GM12878 (cell line): Measurements from ENCODE around the gene SULF2.

Experiments used
- EP300 ChIP-seq, 2 experiments: fragments of 150-350 bp in 1 of 2; IDR thresholded peaks; 2 replicates each; pipeline ENCODE4 v1.6.1; 2011 to 2012; ENCODE audit warnings: low read depth in 2 of 2, low read length in 2 of 2, borderline replicate concordance in 1 of 2, improper control_type of control experiment in 1 of 2, inconsistent platforms in 1 of 2; ENCODE audit not compliant: control insufficient read depth in 1 of 2
- HDAC6 ChIP-seq: fragments of 200-600 bp; sonication (generic); IDR thresholded peaks from one replicate; pipeline ENCODE4 v1.8.0; 2017; ENCODE audit warnings: antibody characterized with exemption; ENCODE audit not compliant: unreplicated experiment
- MXI1 ChIP-seq: fragments of 150-350 bp; IDR thresholded peaks from 2 replicates; pipeline ENCODE4 v1.6.1; 2011; ENCODE audit warnings: low read depth, mild to moderate bottlenecking, inconsistent platforms, low read length, improper control_type of control experiment

DNA sequence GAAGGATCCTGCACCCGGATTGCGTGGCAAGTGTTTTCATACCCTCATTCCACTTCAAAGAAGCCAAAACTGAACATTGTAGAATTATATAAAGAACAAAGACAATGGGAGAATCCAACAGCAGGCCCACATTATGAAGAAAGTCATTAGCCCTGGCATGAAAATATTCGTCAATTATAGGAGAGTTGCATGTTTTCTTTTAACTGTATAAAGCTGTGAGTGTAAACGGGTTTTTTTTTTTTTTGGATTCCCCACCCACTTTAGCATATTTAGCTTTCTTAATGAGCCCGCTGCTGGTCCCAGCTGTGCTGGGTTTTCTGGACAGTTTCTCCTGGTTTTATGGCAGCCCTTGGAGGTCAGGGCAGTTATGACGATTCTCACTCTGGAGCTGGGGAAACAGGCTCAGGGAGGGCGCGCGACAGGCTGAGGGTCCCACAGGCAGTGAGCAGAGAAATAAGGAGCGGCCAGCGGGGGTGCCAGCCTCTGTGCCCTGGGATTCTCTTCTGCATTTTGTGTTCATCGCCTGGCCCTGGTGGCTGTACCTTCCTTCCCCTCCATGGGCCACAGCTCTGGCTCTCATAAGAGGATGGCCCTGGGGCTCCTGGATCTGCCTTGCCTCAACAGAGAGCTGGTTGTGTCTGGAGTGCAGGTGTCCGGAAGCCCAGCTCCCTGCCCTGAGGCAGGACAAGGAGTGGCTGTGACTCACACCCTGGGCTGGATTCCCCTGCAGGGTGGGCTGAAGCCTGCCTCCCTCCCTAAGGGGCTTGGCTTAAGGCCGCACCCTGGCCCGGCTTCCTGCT, 24.1 kb upstream of the SULF2 start:
- TF ChIP-seq EP300 (IDR thresholded peaks at IDR 0.05; ENCODE audit: borderline replicate concordance in 1 of 2, control insufficient read depth in 1 of 2, low read depth in 2 of 2, low read length in 2 of 2) (no peak), MXI1 (no peak), HDAC6 (no peak)
